GM12878 (cell line): ENCODE results near the gene DERL2. TPM values are rescaled to one million over a fixed set of nuclear protein-coding genes. Genes with fewer than 3 reads are reported as not detected.

Experiments
- ATAC-seq: fragments of 200-7000 bp; cut with Tn5 transposase; 3 replicates; pipeline ENCODE4 v1.9.1; 2020; ENCODE audit warnings: mild to moderate bottlenecking, moderate library complexity
- BruUV-seq: library from RNA; stranded (reverse); fragments of 400-500 nt; replicated peaks from 2 replicates; lab custom pipeline; 2021; lab: Mats Ljungman, UMichigan
- CTCF ChIA-PET: fragments of 300-600 bp; sonication (Branson Sonifier 250); formaldehyde crosslinking; extraction: SDS; loops from one replicate; lab custom pipeline; 2021; ENCODE audit warnings: inconsistent platforms; lab: Yijun Ruan, JAX
- POLR2A ChIA-PET: fragments of 350-600 bp; formaldehyde crosslinking; extraction: SDS; loops from one replicate; lab custom pipeline; 2021; ENCODE audit warnings: inconsistent platforms; lab: Charles Lee
- RAD21 ChIA-PET: fragments of 300-600 bp; sonication (Branson Sonifier 250); formaldehyde crosslinking; loops from one replicate; lab custom pipeline; 2023; ENCODE audit warnings: antibody characterized with exemption; ENCODE audit not compliant: unreplicated experiment; lab: Charles Lee
- SMC1A ChIA-PET: fragments of 300-600 bp; sonication (Branson Sonifier 250); formaldehyde crosslinking; loops from one replicate; lab custom pipeline; 2023; ENCODE audit not compliant: unreplicated experiment, uncharacterized antibody; lab: Charles Lee
- DNase-seq: peaks from one replicate; pipeline ENCODE4 v3.0.0-alpha.2; 2011; ENCODE audit warnings: low read depth, low spot score
- FAIRE-seq: peaks from 3 replicates; lab custom pipeline; 2011; peaks lifted over from hg19 to GRCh38; lab: Jason Lieb, UNC
- H2AFZ ChIP-seq: 2 replicates; pipeline ENCODE4 v1.6.0; 2011; ENCODE audit warnings: low read depth, low read length, control low read depth; ENCODE audit not compliant: control insufficient read depth
- H3K27ac ChIP-seq: 2 replicates; pipeline ENCODE4 v1.5.1; 2011; ENCODE audit warnings: control low read depth; ENCODE audit not compliant: control insufficient read depth, insufficient read depth
- H3K27me3 ChIP-seq, 2 experiments: replicated peaks in 1 of 2; 2 replicates each; pipeline versions ENCODE4 v1.6.0 to v1.6.1; 2011; ENCODE audit warnings: low read length in 1 of 2; ENCODE audit not compliant: control insufficient read depth in 2 of 2, insufficient read depth in 2 of 2
- H3K36me3 ChIP-seq, 2 experiments: 2 replicates each; pipeline ENCODE4 v1.5.1; 2011; ENCODE audit warnings: low read length in 1 of 2; ENCODE audit not compliant: control insufficient read depth in 2 of 2, insufficient read depth in 2 of 2
- H3K4me1 ChIP-seq: 2 replicates; pipeline ENCODE4 v1.6.1; 2011; ENCODE audit warnings: mild to moderate bottlenecking, low read length, moderate library complexity, mixed read lengths; ENCODE audit not compliant: control insufficient read depth, insufficient read depth
- H3K4me2 ChIP-seq: 2 replicates; pipeline ENCODE4 v1.6.0; 2011; ENCODE audit warnings: control low read depth; ENCODE audit not compliant: control insufficient read depth, insufficient read depth
- H3K4me3 ChIP-seq: fragments of 200-600 bp; sonication (generic); 2 replicates; pipeline ENCODE4 v1.5.1; 2016
- H3K79me2 ChIP-seq: 2 replicates; pipeline ENCODE4 v1.6.0; 2011; ENCODE audit warnings: low read length; ENCODE audit not compliant: control insufficient read depth, insufficient read depth
- H3K9ac ChIP-seq: 2 replicates; pipeline ENCODE4 v1.8.0; 2011; ENCODE audit warnings: low read length, control low read depth, mixed read lengths; ENCODE audit not compliant: control insufficient read depth, insufficient read depth
- H3K9me3 ChIP-seq: replicated peaks from 3 replicates; pipeline ENCODE4 v1.5.1; 2011; ENCODE audit warnings: mild to moderate bottlenecking, low read length; ENCODE audit not compliant: control insufficient read depth, insufficient read depth
- H4K20me1 ChIP-seq: 2 replicates; pipeline ENCODE4 v1.6.0; 2011; ENCODE audit not compliant: control insufficient read depth, insufficient read depth
- CUX1 ChIP-seq: IDR thresholded peaks from 2 replicates; pipeline ENCODE4 v1.6.1; 2012; ENCODE audit warnings: improper control_type of control experiment, low read depth, low read length; ENCODE audit not compliant: insufficient replicate concordance
- EGR1 ChIP-seq, 2 experiments: IDR thresholded peaks; 1 replicate in 1 of 2; 2 replicates in 1 of 2; pipeline ENCODE4 v1.6.1; 2011 to 2012; ENCODE audit warnings: low read depth in 2 of 2, low read length in 2 of 2, borderline replicate concordance in 1 of 2, mild to moderate bottlenecking in 1 of 2, moderate library complexity in 1 of 2
- FOXM1 ChIP-seq: IDR thresholded peaks from 2 replicates; pipeline ENCODE4 v1.6.1; 2012; ENCODE audit warnings: low read depth, mild to moderate bottlenecking, inconsistent platforms, low read length, moderate library complexity
- HCFC1 ChIP-seq: fragments of 150-350 bp; IDR thresholded peaks from 2 replicates; pipeline ENCODE4 v1.6.1; 2014; ENCODE audit warnings: low read length
- RAD21 ChIP-seq: IDR thresholded peaks from 2 replicates; pipeline ENCODE4 v1.6.1; 2011; ENCODE audit warnings: mild to moderate bottlenecking, low read depth, low read length, moderate library complexity; ENCODE audit not compliant: insufficient read depth
- RCOR1 ChIP-seq: conservative IDR thresholded peaks from 2 replicates; pipeline ENCODE4 v1.6.1; 2012; ENCODE audit warnings: low read depth, low read length, improper control_type of control experiment
- RELB ChIP-seq: fragments of 450-650 bp; IDR thresholded peaks from 2 replicates; pipeline ENCODE4 v1.6.1; 2017; ENCODE audit warnings: low read depth, mild to moderate bottlenecking, moderate library complexity
- ZNF274 ChIP-seq: IDR thresholded peaks from one replicate; pipeline ENCODE4 v1.8.0; 2011; ENCODE audit not compliant: insufficient read length, insufficient read depth
- WGBS: methylation state at CpG from one replicate; pipeline ENCODE4 v1.1.6; 2016; ENCODE audit warnings: low lambda C conversion rate; ENCODE audit not compliant: insufficient replicate concordance, insufficient coverage; ENCODE audit errors: missing lambda C conversion rate; 5-methylcytosine and 5-hydroxymethylcytosine counted together
- in situ Hi-C: fragments of 300-500 bp; cut with MboI; formaldehyde crosslinking; loops from 9 replicates; pipeline ENCODE4 v1.14.3; 2018; ENCODE audit warnings: mixed read lengths
- intact Hi-C: fragments of 100-400 bp; cut with micrococcal nuclease; formaldehyde crosslinking; loops from one replicate; pipeline ENCODE4 v1.14.2; 2022; ENCODE audit not compliant: unreplicated experiment
- polyA plus RNA-seq, 11 experiments: library from polyadenylated mRNA; depleted of rRNA in 4 of 11; unstranded in 6 of 11; stranded (reverse) in 5 of 11; fragments of >200 nt; fragmentation: Nextera tagmentation in 4 of 11; fragmentation: Illumina TruSeq in 1 of 11; extraction: Ambion mirVana in 4 of 11; extraction: Trizol in 1 of 11; gene quantifications; 1 replicate in 1 of 11; 2 replicates in 10 of 11; pipeline versions ENCODE4 v1.2.1 to v1.2.3, GENCODE V29; 2011 to 2016; ENCODE audit warnings: inconsistent platforms in 2 of 11, missing spikeins in 2 of 11, low read depth in 1 of 11
- total RNA-seq, 4 experiments: library from RNA; depleted of rRNA in 3 of 4; stranded (reverse); fragments of >200 nt in 3 of 4; fragmentation: Illumina TruSeq in 1 of 4; extraction: Trizol in 1 of 4; gene quantifications; 2 replicates each; pipeline versions ENCODE4 v1.2.1 to v1.2.3, GENCODE V29; 2013 to 2021

The DERL2 gene
- total and polyA plus RNA-seq, 10 of the 15 experiments (the other 5 are each of a cell fraction or from before 2014, with no cell fraction given), result 40.5 to 236 (median 69.3) TPM

DNA sequence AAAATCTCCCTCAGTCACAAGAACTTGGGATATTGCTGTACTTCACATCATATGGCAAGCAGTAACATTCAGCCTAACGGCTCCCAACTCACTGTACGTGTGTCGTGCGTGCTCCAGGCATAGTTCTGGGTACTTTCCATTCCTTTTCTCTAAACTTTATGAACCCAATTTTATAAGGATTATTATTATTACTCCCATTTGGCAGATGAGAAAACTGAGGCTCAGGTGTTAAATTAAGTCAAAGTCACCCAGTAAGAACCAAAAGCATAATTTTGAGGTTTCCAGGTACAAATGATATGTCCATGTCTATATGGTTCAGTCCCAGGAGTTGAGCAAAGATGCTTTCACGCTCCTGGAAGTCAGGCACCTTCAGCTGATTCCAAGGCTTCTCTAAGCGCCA is 42.2 kb downstream of the DERL2 start (continued):
- TF ChIP-seq CUX1 (no peak), RCOR1 (no peak)

DNA sequence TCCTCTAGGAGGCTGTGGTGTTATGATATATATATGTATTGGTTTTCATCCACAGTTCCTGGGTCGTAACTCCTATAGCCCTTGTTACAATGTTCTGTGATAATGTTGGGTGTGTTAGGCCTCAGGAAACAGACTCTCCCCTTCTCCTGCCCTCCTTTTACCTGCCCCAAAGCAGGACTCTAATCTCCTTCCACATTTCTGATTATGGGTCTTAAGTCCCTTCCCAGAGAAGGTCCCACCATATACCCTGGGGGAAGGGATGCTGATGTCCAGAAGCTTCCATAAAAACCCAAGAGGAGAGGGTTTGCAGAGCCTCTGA is 46.6 kb downstream of the DERL2 start:
- no TSS peak for BruUV-seq
- Histone ChIP-seq H4K20me1 (no peaks in the 10 kb centered on the region), H3K36me3 (peaks cover 18 to 27% of the 10 kb centered on the region in 2 experiments), H3K4me3 (0 out of 2 replicates have a peak overlapping the region, but pooled peaks have one; percentile 20), H3K4me1 (peaks cover 9% of the 10 kb centered on the region; the same call in 1 of the 2 replicates), H2AFZ (peak overlapping the region; percentile 82), H3K9me3 (no peaks in the 10 kb centered on the region), H3K4me2 (peak overlapping the region; percentile 83), H3K27me3 (no peaks in the 10 kb centered on the region), H3K9ac (peak overlapping the region; percentile 66), H3K79me2 (peaks cover 38% of the 10 kb centered on the region), H3K27ac (peak overlapping the region; percentile 66)
- DNase-seq, result no peak
- POLR2A ChIA-PET, result interaction anchor here (1.0 to 1.4 kb wide), 6 partner anchors 10 to 145 kb away, joined by 3 to 13 read pairs (median 5); partner anchors contain the start of genes DHX33, NLRP1, NUP88 and RPAIN
- SMC1A ChIA-PET, result interaction anchor here (0.8 to 2.9 kb wide), 13 partner anchors 16 to 376 kb away, joined by 3 to 12 read pairs (median 4); partner anchors contain the start of gene ZNF232
- CTCF ChIA-PET, result interaction anchor here (0.6 to 4.5 kb wide), 42 partner anchors 9 to 530 kb away, joined by 3 to 55 read pairs (median 5); partner anchors contain the start of genes DERL2, MIS12, NUP88 and SPAG7
- intact Hi-C loops (loop anchor here (1.0 to 5.0 kb wide), 2 partner anchors 190 to 242 kb away; no protein-coding TSS in a partner anchor), in situ Hi-C loops (no loop called here)
- 0% methylated on average over 1 of the region's 1 CpG for WGBS
- FAIRE-seq, result no peak
- RAD21 ChIA-PET, result interaction anchor here (0.6 to 2.8 kb wide), 13 partner anchors 21 to 361 kb away, joined by 3 to 17 read pairs (median 3); partner anchors contain the start of genes DERL2, MIS12, NUP88 and RPAIN
- ATAC-seq, result no peak
- TF ChIP-seq RELB, result 0 out of 2 replicates have a peak, but pooled peaks have one; percentile 8
- TF ChIP-seq ZNF274, result no peak
- TF ChIP-seq EGR1 (IDR thresholded peaks at IDR 0.05; ENCODE audit: borderline replicate concordance in 1 of 2, low read depth in 2 of 2, low read length in 2 of 2), result no peak
- TF ChIP-seq HCFC1, result no peak
- TF ChIP-seq FOXM1, result no peak
- no peak for TF ChIP-seq RAD21
